T-helper 1 cell treated with Interleukin-12 subunit alpha and Interleukin-12 subunit beta and Interleukin-4 antibody, amounts not matched to agents 30 μg/mL and 1 μg/mL, for 36 hours (primary cell): ENCODE results near the gene THUMPD1.
"Not testable (repeated sequence)": the region's sequence is repeated elsewhere in the genome, so short reads cannot be mapped to it uniquely, and the experiment has no call there.

Experiments
- H3K27ac Mint-ChIP-seq: one replicate; pipeline ENCODE4 v1.8.0; 2021; ENCODE audit warnings: mild to moderate bottlenecking, mixed read lengths
- H3K27me3 Mint-ChIP-seq: one replicate; pipeline ENCODE4 v1.8.0; 2021; ENCODE audit warnings: low read depth, mixed read lengths
- H3K36me3 Mint-ChIP-seq: one replicate; pipeline ENCODE4 v1.8.0; 2021; ENCODE audit warnings: low read depth, mixed read lengths
- H3K4me1 Mint-ChIP-seq: one replicate; pipeline ENCODE4 v1.8.0; 2021; ENCODE audit warnings: low read depth, mixed read lengths
- H3K4me3 Mint-ChIP-seq: one replicate; pipeline ENCODE4 v1.8.0; 2021; ENCODE audit warnings: mild to moderate bottlenecking, moderate library complexity, mixed read lengths
- H3K9me3 Mint-ChIP-seq: one replicate; pipeline ENCODE4 v1.8.0; 2021; ENCODE audit warnings: mixed read lengths

THUMPD1 gene

GRCh38 chr16:20735490-20735889 is 6.1 kb downstream of the THUMPD1 start:
- Mint-ChIP-seq H3K4me1 (peaks cover 10% of the 10 kb centered on the region), H3K27me3 (no peaks in the 10 kb centered on the region), H3K36me3 (peaks cover 30% of the 10 kb centered on the region), H3K9me3 (no peaks in the 10 kb centered on the region), H3K27ac (no peak overlapping the region), H3K4me3 (no peak overlapping the region)

GRCh38 chr16:20734782-20735181 is 6.8 kb downstream of the THUMPD1 start:
- H3K27ac Mint-ChIP-seq = no peak overlapping the region
- no peak overlapping the region for H3K4me3 Mint-ChIP-seq
- peaks cover 4% of the 10 kb centered on the region for H3K4me1 Mint-ChIP-seq
- no peaks in the 10 kb centered on the region for H3K27me3 Mint-ChIP-seq
- H3K36me3 Mint-ChIP-seq = peaks cover 30% of the 10 kb centered on the region
- no peaks in the 10 kb centered on the region for H3K9me3 Mint-ChIP-seq

GRCh38 chr16:20734056-20734455 is 7.6 kb downstream of the THUMPD1 start:
- H3K36me3 Mint-ChIP-seq = peaks cover 30% of the 10 kb centered on the region
- no peaks in the 10 kb centered on the region for H3K9me3 Mint-ChIP-seq
- no peak overlapping the region for H3K4me3 Mint-ChIP-seq
- H3K27me3 Mint-ChIP-seq = no peaks in the 10 kb centered on the region
- peaks cover 4% of the 10 kb centered on the region for H3K4me1 Mint-ChIP-seq
- H3K27ac Mint-ChIP-seq = peak overlapping the region; percentile 31

GRCh38 chr16:20729141-20729540 is 12.5 kb downstream of the THUMPD1 start:
- Mint-ChIP-seq H3K27me3 (no peaks in the 10 kb centered on the region), H3K4me1 (no peaks in the 10 kb centered on the region), H3K27ac (no peak overlapping the region), H3K4me3 (no peak overlapping the region), H3K9me3 (no peaks in the 10 kb centered on the region), H3K36me3 (peaks cover 2% of the 10 kb centered on the region)

GRCh38 chr16:20727181-20727580 is 14.4 kb downstream of the THUMPD1 start:
- Mint-ChIP-seq H3K9me3 (no peaks in the 10 kb centered on the region), H3K36me3 (no peaks in the 10 kb centered on the region), H3K27me3 (no peaks in the 10 kb centered on the region), H3K4me3 (no peak overlapping the region), H3K4me1 (no peaks in the 10 kb centered on the region), H3K27ac (no peak overlapping the region)

- Mint-ChIP-seq H3K27ac (no peak overlapping the region), H3K4me1 (no peaks in the 10 kb centered on the region), H3K9me3 (no peaks in the 10 kb centered on the region), H3K27me3 (no peaks in the 10 kb centered on the region), H3K36me3 (no peaks in the 10 kb centered on the region), H3K4me3 (no peak overlapping the region)
Measured at GRCh38 chr16:20726661-20727060, 15.0 kb downstream of the THUMPD1 start.

GRCh38 chr16:20720251-20720650 is 21.4 kb downstream of the THUMPD1 start:
- Mint-ChIP-seq H3K27ac (no peak overlapping the region), H3K9me3 (no peaks in the 10 kb centered on the region)

GRCh38 chr16:20717718-20718117 is 23.9 kb downstream of the THUMPD1 start:
- H3K27me3 Mint-ChIP-seq, H3K4me3 Mint-ChIP-seq, H3K27ac Mint-ChIP-seq, H3K36me3 Mint-ChIP-seq, H3K9me3 Mint-ChIP-seq, H3K4me1 Mint-ChIP-seq: not testable (repeated sequence)

More at GRCh38 chr16:20720251-20720650, 21.4 kb downstream of the THUMPD1 start:
- no peaks in the 10 kb centered on the region for H3K27me3 Mint-ChIP-seq
- H3K4me1 Mint-ChIP-seq = no peaks in the 10 kb centered on the region
- H3K36me3 Mint-ChIP-seq = no peaks in the 10 kb centered on the region
- H3K4me3 Mint-ChIP-seq = no peak overlapping the region

GRCh38 chr16:20711277-20711911 is 30.2 kb downstream of the THUMPD1 start:
- Mint-ChIP-seq H3K4me3 (no peak overlapping the region), H3K9me3 (no peaks in the 10 kb centered on the region), H3K4me1 (no peaks in the 10 kb centered on the region), H3K36me3 (no peaks in the 10 kb centered on the region), H3K27me3 (no peaks in the 10 kb centered on the region), H3K27ac (no peak overlapping the region)

- H3K27me3 Mint-ChIP-seq = not testable (repeated sequence)
Measured at GRCh38 chr16:20708129-20708528, 33.5 kb downstream of the THUMPD1 start.

GRCh38 chr16:20707461-20707860 is 34.2 kb downstream of the THUMPD1 start:
- Mint-ChIP-seq H3K4me1 (no peaks in the 10 kb centered on the region), H3K4me3 (no peak overlapping the region), H3K9me3 (no peaks in the 10 kb centered on the region), H3K36me3 (no peaks in the 10 kb centered on the region), H3K27ac (no peak overlapping the region), H3K27me3 (no peaks in the 10 kb centered on the region)

More at GRCh38 chr16:20708129-20708528, 33.5 kb downstream of the THUMPD1 start:
- not testable (repeated sequence) for H3K4me3 Mint-ChIP-seq, H3K4me1 Mint-ChIP-seq, H3K9me3 Mint-ChIP-seq, H3K36me3 Mint-ChIP-seq, H3K27ac Mint-ChIP-seq

- H3K27me3 Mint-ChIP-seq, H3K9me3 Mint-ChIP-seq, H3K4me1 Mint-ChIP-seq, H3K4me3 Mint-ChIP-seq, H3K27ac Mint-ChIP-seq, H3K36me3 Mint-ChIP-seq: not testable (repeated sequence)
Measured at GRCh38 chr16:20705972-20706371, 35.6 kb downstream of the THUMPD1 start.

- no peak overlapping the region for H3K27ac Mint-ChIP-seq
- H3K9me3 Mint-ChIP-seq = no peaks in the 10 kb centered on the region
- H3K27me3 Mint-ChIP-seq = no peaks in the 10 kb centered on the region
- no peak overlapping the region for H3K4me3 Mint-ChIP-seq
- no peaks in the 10 kb centered on the region for H3K4me1 Mint-ChIP-seq
- H3K36me3 Mint-ChIP-seq = no peaks in the 10 kb centered on the region
Measured at GRCh38 chr16:20704281-20704680, 37.3 kb downstream of the THUMPD1 start.

GRCh38 chr16:20701692-20702091 is 39.9 kb downstream of the THUMPD1 start:
- H3K9me3 Mint-ChIP-seq, H3K27me3 Mint-ChIP-seq, H3K4me3 Mint-ChIP-seq, H3K27ac Mint-ChIP-seq, H3K4me1 Mint-ChIP-seq, H3K36me3 Mint-ChIP-seq: not testable (repeated sequence)

- Mint-ChIP-seq H3K36me3 (no peaks in the 10 kb centered on the region), H3K27ac (no peak overlapping the region), H3K27me3 (peaks cover 18% of the 10 kb centered on the region), H3K9me3 (no peaks in the 10 kb centered on the region), H3K4me3 (no peak overlapping the region), H3K4me1 (no peaks in the 10 kb centered on the region)
Measured at GRCh38 chr16:20696618-20697017, 45.0 kb downstream of the THUMPD1 start.

GRCh38 chr16:20695024-20695423 is 46.6 kb downstream of the THUMPD1 start:
- Mint-ChIP-seq H3K4me3 (no peak overlapping the region), H3K27ac (no peak overlapping the region), H3K9me3 (no peaks in the 10 kb centered on the region), H3K27me3 (peaks cover 19% of the 10 kb centered on the region), H3K36me3 (no peaks in the 10 kb centered on the region), H3K4me1 (no peaks in the 10 kb centered on the region)
